Putamen (tissue), 1 donor: ENCODE measurements around the gene TRIM10.

Experiments
- DNase-seq: peaks from one replicate; pipeline ENCODE4 v3.0.0-alpha.2; 2016; ENCODE audit warnings: low spot score

TRIM10 gene, protein sequence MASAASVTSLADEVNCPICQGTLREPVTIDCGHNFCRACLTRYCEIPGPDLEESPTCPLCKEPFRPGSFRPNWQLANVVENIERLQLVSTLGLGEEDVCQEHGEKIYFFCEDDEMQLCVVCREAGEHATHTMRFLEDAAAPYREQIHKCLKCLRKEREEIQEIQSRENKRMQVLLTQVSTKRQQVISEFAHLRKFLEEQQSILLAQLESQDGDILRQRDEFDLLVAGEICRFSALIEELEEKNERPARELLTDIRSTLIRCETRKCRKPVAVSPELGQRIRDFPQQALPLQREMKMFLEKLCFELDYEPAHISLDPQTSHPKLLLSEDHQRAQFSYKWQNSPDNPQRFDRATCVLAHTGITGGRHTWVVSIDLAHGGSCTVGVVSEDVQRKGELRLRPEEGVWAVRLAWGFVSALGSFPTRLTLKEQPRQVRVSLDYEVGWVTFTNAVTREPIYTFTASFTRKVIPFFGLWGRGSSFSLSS

DNA sequence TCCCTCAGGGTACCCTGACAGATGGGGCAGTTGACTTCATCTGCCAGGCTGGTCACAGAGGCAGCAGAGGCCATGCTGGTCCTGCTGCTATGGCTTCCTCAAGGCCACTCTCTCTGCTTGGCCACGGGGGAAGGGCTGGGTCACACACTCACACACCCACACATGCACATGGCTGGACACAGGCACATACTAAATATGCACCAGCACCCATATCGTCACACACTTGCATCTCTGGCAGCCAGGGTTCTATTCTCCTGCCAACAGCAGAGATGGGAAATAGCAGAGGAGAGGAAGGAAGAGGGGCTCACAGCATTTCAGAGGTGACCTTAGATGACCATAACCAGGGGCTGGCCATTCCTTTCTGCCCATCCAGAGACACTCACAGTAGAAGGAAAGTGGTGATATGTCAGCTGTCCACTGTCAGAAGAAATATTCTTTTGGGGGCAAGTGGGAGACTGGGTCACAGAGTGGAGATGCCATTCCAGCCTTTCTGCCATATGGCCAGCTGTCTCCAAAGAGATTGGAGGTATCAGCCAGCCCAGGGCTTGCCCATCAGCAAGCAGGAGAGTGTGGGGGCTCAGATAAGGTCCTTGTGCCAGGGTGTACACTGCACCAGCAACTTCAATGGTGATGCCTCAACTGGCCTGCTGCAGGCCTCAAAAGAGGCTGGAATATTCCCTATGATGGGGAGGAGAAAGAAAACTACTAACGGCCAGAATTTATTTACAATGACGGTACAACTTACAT is at the start of gene TRIM10:
Gene TRIM10 (minus strand): TSS at position 427 of the 747 bp plus-strand sequence. CDS start 353 bp downstream, at position 74.
- no peak for DNase-seq

DNA sequence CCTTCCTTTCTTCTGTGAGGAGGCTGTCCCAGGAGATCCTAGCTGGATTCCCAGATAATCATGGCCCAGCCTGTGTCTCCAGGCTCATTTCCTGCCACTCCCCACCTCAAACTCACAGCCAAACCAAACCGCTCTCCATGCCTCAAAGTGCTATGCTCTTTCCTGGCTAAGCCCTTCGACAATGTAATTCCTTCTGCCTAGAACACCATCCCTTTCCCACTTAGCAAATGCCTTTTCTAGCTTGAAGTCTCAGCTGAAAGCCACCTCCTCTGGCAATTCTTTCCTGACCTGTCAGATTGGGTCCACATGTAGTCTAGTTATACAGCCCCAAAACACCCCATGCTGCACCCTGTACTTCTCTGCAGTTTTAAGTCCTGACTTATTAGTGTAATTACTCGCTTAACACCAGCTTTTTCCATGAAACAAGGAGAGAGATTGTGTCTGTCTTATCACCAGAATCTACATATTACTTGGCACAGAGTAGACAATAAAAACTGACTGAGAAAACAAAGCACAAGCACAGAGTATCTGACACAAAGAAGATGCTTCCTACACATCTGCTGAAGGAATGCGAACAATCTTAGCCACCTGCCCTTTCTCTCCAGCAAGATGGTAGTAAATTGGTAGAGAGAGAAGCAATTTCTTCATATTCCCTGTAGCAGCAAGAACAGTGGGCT is 46.7 kb upstream of the TRIM10 start:
- no peak for DNase-seq

DNA sequence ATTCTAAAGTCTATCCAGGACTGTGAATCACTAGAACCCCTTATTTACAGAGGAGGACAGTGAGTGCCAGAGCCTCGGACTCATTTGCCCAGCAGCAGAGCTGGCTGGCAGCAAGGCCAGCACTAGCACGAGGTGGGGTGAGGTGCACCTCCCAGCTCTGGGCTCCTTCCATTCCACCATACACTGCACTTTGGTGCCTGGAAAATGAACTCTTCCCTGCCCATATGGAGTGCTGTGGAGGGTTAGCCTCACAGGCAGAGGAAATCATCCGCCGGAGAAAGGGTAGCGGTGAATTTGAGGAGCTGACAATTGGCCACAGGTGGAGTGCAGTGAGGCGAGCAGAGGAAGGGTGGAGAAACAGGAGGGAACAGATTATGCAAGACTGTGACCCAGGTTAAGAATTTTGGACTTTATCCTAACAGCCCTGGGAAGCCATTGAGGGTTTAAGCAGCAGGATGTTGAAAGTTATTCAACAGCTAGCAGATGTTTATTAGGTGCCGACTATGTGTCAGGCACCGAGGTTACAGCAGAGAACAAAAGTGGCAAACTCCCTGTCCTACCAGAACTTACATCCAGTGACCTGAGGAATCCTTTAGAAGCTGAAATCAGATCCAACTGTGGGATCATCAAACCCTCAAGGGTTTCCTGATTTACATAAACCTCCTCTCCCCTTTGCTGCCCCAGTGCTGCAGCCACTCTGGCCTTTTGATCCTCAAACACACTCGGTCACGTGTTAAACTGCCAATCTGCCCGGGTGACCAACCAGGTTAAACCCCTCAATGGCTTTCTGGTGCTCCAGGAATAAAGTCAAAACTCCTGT is 46.0 kb upstream of the TRIM10 start:
- DNase-seq: no peak

GRCh38 chr6:30206152-30206551 is 45.1 kb upstream of the TRIM10 start:
- DNase-seq: no peak

DNA sequence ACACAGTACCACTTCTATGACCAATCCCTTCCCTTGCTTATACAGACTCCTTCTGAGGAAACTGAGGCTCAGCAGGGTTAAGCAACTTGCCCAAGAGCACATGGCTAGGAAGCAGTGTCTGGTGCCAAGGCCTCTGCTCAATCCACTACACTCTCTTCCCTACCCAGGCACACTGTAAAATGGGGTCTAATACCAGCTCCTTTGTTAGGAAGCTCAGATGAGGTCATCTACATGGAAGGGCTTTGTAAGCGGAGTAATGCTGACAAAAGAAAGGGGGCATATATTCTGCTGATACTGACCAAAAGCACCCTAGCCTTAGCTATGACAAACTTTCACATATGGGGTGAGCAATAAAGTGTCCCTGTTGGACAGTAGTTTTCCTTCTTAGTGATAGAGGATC is 43.1 kb upstream of the TRIM10 start:
- DNase-seq: no peak

GRCh38 chr6:30202366-30202765 is 41.4 kb upstream of the TRIM10 start:
- DNase-seq: no peak

DNA sequence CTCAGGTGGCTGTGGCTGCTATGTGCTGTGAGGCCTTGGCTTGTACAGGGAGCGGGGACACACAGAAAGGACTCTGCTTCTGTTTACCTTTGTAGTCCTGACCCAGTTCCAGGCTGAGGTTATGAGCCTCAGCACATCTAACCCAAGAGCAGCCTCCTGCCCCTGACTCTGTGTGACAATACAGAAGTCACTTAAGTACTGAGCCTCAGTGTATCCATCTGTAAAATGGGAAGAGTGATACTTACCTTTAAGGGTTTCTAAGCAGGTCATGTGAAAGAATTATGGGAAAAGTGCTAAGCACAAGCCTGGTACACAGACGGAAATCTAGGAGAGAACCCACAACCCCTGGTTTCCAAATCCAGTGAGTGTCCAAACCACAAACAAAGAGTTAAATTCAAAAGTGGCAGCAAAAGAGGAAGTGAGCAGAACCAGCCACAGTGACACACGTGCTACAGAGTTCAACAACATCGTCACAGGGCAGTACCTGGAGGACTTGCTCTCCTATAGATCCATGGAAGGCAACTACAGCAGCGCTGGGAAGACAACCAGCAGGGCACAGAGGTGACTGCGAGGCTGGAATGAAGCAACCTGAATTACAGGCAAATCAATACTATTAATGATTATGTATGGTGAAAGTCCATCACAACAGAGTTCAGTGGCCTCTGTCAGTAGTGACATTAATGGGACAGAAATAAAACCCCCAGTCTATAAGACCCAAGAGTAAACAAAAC is 39.7 kb upstream of the TRIM10 start:
- DNase-seq: no peak

DNA sequence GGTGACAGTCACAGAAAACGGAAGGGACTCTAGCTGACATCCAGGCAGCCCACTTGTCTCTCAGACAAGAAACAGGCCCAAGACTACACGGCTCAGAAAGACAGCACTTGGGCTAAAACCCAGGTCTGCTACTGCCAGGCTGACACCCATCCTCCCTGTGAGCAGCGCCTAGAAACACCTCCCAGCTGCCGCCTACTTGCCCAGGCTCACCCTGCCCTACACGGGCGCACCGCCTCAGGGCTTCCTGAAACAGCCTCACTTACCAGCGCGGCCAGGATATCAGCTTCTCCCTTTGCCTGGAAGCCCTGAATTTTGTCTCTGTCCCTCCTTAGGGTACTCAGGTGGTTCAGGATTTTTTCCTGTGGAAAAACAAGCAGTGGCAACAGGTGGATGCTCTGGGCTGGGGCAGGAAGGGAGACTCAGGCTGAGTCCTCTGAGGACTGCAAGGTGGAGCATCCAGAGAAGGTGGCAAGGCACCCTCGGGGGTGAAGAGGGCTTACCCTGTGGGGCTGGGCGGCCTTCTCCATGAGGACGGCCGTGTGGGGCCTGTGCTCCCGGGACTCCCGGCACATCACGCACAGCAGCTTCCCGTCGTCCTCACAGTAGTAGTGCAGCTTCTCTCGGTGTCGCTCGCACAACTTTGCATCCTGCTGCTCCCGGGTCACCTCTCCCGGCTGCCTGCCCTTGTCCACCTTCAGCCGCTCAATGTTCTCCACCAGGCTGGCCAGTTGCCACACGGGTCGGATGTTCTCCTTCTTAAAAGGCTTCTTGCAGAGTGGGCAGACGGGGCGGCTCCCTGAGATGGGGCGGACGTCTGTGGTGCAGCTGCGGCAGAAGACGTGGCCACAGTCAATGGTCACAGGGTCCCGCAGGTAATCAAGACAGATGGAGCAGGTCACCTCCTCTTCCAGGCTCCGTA is 37.4 kb upstream of the TRIM10 start:
- DNase-seq: no peak

DNA sequence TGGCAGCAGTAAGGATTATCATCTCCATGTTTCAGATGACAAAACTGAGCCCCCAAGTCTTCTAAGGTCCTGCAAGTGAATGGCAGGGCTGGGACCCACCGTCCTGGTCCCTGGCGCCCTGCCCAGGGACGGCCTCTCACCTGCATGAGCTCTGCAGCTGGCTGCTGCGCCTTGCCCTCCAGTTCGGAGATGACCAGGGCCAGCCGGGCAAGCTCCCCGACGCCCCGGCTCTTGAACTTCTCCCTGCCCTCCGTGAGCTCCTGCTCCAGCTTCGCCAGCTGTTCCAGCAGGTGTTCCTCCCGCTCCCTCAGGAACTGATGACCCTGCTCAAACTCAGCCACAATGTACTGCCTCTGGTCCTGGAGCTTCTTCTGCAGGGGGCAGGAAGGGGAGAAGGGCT is 35.4 kb upstream of the TRIM10 start:
- DNase-seq: no peak

DNA sequence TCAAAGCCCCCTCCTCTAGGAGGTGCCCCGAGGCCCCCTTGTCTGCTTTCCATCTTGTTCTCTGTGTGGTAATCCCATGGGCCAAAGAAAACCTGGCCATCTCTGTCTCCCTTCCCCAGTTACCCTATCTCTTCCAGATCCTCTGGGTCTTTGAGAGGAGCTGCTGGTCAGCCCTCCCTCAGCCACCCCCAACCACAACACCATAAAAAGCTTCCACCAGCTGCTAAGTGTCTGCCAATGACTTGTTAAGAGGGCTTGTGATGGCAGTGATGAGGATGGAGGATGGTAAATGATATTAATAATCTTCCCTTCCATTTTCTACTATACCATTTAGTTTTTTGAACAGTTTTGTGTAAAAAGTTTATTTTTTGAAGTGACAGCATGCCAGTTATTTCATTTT is 34.9 kb upstream of the TRIM10 start:
- no peak for DNase-seq

- DNase-seq: no peak
Observed at GRCh38 chr6:30194797-30195690, 34.0 kb upstream of the TRIM10 start.

- peak; percentile 40 for DNase-seq
Observed at GRCh38 chr6:30192076-30192475, 31.1 kb upstream of the TRIM10 start.

DNA sequence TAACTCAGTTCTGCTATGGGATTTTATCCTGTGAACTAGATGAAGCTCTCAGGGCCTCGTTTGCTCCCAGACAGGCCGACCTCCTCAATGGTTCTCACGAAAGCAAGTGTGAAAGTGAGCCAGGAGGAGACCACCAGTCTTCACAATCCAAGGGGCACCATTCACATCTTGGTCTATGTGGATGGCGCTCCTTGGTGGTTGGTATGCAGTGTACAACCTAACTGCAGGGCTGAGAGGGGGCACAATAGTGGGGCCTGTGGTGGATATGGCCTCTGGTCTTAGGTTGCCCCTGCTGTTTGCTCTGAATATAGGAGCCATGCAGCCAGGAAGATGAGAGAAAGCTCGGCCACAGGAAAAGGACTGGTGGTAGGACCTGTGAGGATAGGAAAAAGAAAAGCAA is 27.5 kb upstream of the TRIM10 start:
- no peak for DNase-seq

DNA sequence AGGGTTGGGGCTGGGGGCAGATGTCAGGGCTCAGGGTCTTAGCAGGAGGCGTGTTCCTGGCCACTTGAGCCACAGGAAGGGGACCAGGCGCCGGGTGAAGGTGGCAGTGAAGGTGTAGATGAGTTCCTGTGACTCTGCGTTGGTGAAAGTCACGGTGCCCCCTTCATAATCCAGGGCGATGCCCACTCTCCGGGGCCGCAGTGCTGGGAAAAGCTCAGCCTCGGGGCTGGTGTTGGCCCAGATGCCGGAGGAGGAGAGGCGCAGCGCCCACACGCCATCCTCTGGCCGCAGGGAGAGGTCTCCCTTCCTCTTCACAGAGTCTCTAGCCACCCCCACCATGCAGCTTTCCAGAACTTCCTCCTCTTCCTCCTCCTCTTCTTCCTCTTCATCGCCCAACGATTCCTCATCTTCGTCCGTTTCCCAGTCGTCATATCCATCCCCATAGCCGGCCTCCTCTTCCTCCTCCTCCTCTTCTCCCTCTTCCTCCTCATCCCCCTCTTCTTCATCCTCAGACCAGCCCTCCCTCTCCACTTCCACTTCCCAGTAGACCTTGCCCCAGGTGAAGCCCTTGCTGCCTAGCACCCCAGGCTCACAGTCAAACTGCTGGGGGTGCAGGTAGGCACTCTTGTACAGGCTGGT is 25.0 kb upstream of the TRIM10 start:
- no peak for DNase-seq

DNA sequence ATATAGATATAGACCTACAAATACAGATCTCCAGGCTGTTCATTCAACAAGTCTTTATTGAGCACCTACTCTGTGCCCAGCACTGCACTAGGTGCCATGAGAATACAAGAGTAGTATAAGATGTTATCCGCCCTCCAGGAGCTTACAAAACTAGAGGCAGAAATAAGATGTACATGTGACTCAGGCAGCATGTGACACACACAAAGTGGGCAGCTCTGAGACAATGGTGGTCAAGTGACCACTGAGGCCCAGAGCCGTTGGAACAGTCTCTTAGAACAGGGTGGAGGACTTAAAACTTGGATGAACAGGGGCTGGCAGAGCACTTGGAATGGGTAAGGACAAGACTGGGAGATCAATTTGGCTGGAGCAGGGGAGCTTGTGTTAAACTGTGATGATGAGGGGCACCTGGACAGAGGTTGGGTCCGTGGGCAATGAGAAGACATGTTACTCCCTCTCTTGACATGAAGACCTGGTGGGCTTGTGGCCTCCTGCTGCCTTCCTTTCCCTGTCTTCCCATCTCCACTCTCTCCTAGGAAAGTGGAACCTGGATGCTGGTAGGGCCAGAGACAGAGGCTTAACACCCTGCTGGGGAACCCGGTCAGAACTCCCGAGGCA is 23.5 kb upstream of the TRIM10 start:
- DNase-seq: no peak

GRCh38 chr6:30180145-30180544 is 19.1 kb upstream of the TRIM10 start:
- no peak for DNase-seq

DNA sequence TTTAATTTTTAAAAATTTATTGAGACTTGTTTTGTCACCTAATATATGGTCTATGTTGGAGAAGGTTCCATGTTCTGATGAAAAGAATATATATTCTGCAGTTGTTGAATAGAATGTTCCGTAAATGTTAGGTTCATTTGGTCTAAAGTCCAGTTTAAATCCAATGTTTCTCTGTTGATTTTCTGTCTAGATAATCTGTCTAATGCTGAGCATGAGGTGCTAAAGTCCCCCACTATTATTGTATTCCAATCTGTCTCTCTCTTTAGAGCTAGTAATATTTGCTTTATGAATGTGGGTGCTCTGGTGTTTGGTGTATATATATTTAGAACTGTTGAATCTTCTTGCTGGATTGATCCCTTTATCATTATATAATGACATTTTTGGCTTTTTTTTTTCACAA is 17.8 kb upstream of the TRIM10 start:
- no peak for DNase-seq

DNA sequence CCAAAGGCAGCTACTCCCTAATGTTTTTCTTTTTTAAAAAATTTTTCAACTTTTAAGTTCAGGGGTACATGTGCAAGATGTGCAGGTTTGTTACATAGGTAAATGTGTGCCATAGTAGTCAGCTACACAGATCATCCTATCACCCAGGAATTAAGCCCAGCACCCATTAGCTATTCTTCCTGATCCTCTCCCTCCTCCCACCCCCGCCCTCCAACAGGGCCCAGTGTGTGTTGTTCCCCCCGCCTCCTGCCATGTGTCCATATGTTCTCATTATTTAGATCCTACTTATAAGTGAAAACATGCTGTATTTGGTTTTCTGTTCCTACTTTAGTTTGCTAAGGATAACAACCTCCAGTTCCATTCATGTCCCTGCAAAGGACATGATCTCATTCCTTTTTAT is 14.8 kb upstream of the TRIM10 start:
- DNase-seq: no peak
